ENCODE data around the gene KANSL1L.

- TF ChIP-seq EP300 (IDR thresholded peaks at IDR 0.05) (no peak), POLR2AphosphoS5 (IDR thresholded peaks at IDR 0.05) (no peak)
- TF ChIP-seq, protein P1, sequence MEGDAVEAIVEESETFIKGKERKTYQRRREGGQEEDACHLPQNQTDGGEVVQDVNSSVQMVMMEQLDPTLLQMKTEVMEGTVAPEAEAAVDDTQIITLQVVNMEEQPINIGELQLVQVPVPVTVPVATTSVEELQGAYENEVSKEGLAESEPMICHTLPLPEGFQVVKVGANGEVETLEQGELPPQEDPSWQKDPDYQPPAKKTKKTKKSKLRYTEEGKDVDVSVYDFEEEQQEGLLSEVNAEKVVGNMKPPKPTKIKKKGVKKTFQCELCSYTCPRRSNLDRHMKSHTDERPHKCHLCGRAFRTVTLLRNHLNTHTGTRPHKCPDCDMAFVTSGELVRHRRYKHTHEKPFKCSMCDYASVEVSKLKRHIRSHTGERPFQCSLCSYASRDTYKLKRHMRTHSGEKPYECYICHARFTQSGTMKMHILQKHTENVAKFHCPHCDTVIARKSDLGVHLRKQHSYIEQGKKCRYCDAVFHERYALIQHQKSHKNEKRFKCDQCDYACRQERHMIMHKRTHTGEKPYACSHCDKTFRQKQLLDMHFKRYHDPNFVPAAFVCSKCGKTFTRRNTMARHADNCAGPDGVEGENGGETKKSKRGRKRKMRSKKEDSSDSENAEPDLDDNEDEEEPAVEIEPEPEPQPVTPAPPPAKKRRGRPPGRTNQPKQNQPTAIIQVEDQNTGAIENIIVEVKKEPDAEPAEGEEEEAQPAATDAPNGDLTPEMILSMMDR (IDR thresholded peaks at IDR 0.05), result no peak
Measured at GRCh38 chr2:210157526-210157925, 13.7 kb downstream of the KANSL1L start.
